ENCODE results near the gene OSBPL8.

- TF ChIP-seq, protein P1, sequence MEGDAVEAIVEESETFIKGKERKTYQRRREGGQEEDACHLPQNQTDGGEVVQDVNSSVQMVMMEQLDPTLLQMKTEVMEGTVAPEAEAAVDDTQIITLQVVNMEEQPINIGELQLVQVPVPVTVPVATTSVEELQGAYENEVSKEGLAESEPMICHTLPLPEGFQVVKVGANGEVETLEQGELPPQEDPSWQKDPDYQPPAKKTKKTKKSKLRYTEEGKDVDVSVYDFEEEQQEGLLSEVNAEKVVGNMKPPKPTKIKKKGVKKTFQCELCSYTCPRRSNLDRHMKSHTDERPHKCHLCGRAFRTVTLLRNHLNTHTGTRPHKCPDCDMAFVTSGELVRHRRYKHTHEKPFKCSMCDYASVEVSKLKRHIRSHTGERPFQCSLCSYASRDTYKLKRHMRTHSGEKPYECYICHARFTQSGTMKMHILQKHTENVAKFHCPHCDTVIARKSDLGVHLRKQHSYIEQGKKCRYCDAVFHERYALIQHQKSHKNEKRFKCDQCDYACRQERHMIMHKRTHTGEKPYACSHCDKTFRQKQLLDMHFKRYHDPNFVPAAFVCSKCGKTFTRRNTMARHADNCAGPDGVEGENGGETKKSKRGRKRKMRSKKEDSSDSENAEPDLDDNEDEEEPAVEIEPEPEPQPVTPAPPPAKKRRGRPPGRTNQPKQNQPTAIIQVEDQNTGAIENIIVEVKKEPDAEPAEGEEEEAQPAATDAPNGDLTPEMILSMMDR (IDR thresholded peaks at IDR 0.05) = no peak
- TF ChIP-seq POLR2A (IDR thresholded peaks at IDR 0.05) = no peak
Measured at GRCh38 chr12:76549131-76549530, 10.4 kb downstream of the OSBPL8 start.

Data from adrenal gland (tissue), 5 donors.